HepG2 (cell line): ENCODE data around the gene MACROH2A1. TPM values are rescaled to one million over a fixed set of nuclear protein-coding genes. Genes with fewer than 3 reads are reported as not detected.

ENCODE experiments used
- ATAC-seq: fragments of 200-7000 bp; cut with Tn5 transposase; 3 replicates; pipeline ENCODE4 v1.9.1; 2020; ENCODE audit warnings: mild to moderate bottlenecking, moderate library complexity
- BruUV-seq: library from RNA; stranded (reverse); fragments of 400-500 nt; replicated peaks from 2 replicates; lab custom pipeline; 2021; lab: Mats Ljungman, UMichigan
- CTCF ChIA-PET: fragments of 300-600 bp; formaldehyde crosslinking; extraction: SDS; loops from one replicate; lab custom pipeline; 2021; ENCODE audit warnings: low total read pairs, inconsistent platforms, low intra/inter-chr PET ratio; lab: Yijun Ruan, JAX
- POLR2A ChIA-PET: fragments of 350-600 bp; sonication (Branson Sonifier 250); formaldehyde crosslinking; loops from one replicate; lab custom pipeline; 2020; ENCODE audit warnings: antibody characterized with exemption, inconsistent platforms; lab: Yijun Ruan, JAX
- DNase-seq: peaks from one replicate; pipeline ENCODE4 v3.0.0-alpha.2; 2015; ENCODE audit warnings: low spot score
- FAIRE-seq: peaks from 3 replicates; lab custom pipeline; 2011; peaks lifted over from hg19 to GRCh38; lab: Jason Lieb, UNC
- H2AFZ ChIP-seq: one replicate; pipeline ENCODE4 v1.6.1; 2011; ENCODE audit warnings: low read length, inconsistent platforms
- H3K27ac ChIP-seq: fragments of 300-600 bp; 3 replicates; pipeline ENCODE4 v1.8.0; 2011; ENCODE audit warnings: mixed run types, mild to moderate bottlenecking, mixed read lengths, low read length, inconsistent platforms; ENCODE audit not compliant: insufficient read depth; ENCODE audit errors: extremely low read length
- H3K27me3 ChIP-seq, 2 experiments: fragments of 200-600 bp in 1 of 2; 2 replicates in 1 of 2; 3 replicates in 1 of 2; pipeline versions ENCODE4 v1.6.0 to v1.8.0; 2011; ENCODE audit warnings: low read length in 2 of 2, mild to moderate bottlenecking in 2 of 2, moderate library complexity in 2 of 2, inconsistent platforms in 1 of 2; ENCODE audit not compliant: insufficient read depth in 2 of 2, control insufficient read depth in 1 of 2
- H3K36me3 ChIP-seq, 2 experiments: fragments of 200-600 bp in 1 of 2; replicated peaks in 1 of 2; 2 replicates in 1 of 2; 3 replicates in 1 of 2; pipeline versions ENCODE4 v1.5.1 to v1.8.0; 2011; ENCODE audit warnings: low read length in 2 of 2, inconsistent platforms in 1 of 2; ENCODE audit not compliant: insufficient read depth in 2 of 2, control insufficient read depth in 1 of 2
- H3K4me1 ChIP-seq: 2 replicates; pipeline ENCODE4 v1.5.1; 2012; ENCODE audit warnings: low read length, inconsistent platforms; ENCODE audit not compliant: insufficient read depth
- H3K4me2 ChIP-seq: 2 replicates; pipeline ENCODE4 v1.6.0; 2011; ENCODE audit warnings: low read depth, low read length, inconsistent platforms
- H3K4me3 ChIP-seq, 3 experiments: fragments of 200-600 bp in 1 of 3; sonication (generic), shearing (Covaris generic) in 1 of 3; replicated peaks in 1 of 3; 2 replicates each; pipeline ENCODE4 v1.5.1; 2011 to 2016; ENCODE audit warnings: low read length in 3 of 3, inconsistent platforms in 2 of 3, low read depth in 2 of 3, mild to moderate bottlenecking in 2 of 3, control low read depth in 1 of 3, mixed read lengths in 1 of 3; ENCODE audit not compliant: insufficient read depth in 1 of 3
- H3K79me2 ChIP-seq: one replicate; pipeline ENCODE4 v1.6.1; 2011; ENCODE audit warnings: low read length, inconsistent platforms; ENCODE audit not compliant: insufficient read depth
- H3K9ac ChIP-seq: 2 replicates; pipeline ENCODE4 v1.6.0; 2011; ENCODE audit warnings: mild to moderate bottlenecking, low read depth, low read length, inconsistent platforms; ENCODE audit not compliant: insufficient read depth
- H3K9me3 ChIP-seq: 2 replicates; pipeline ENCODE4 v1.5.1; 2012; ENCODE audit warnings: mild to moderate bottlenecking, low read length
- H4K20me1 ChIP-seq: 2 replicates; pipeline ENCODE4 v1.6.0; 2011; ENCODE audit warnings: inconsistent platforms, mild to moderate bottlenecking, low read length, moderate library complexity; ENCODE audit not compliant: insufficient read depth
- PAXIP1 ChIP-seq: sonication (generic); formaldehyde crosslinking; conservative IDR thresholded peaks from 2 replicates; pipeline ENCODE4 v1.4.0; 2020; ENCODE audit warnings: mild to moderate bottlenecking, missing genetic modification reagents, moderate library complexity
- ZBTB26 ChIP-seq: IDR thresholded peaks from 2 replicates; pipeline ENCODE4 v1.6.1; 2016; ENCODE audit warnings: missing compliant biosample characterization, missing genetic modification reagents, borderline replicate concordance
- ZNF749 ChIP-seq: sonication (generic); formaldehyde crosslinking; IDR thresholded peaks from 2 replicates; pipeline ENCODE4 v1.8.0; 2022; ENCODE audit warnings: mild to moderate bottlenecking, missing genetic modification reagents, moderate library complexity, borderline replicate concordance
- WGBS: methylation state at CpG from one replicate; pipeline ENCODE4 v1.1.6; 2017; ENCODE audit warnings: low lambda C conversion rate; 5-methylcytosine and 5-hydroxymethylcytosine counted together
- in situ Hi-C: cut with HindIII; loops from 2 replicates; pipeline ENCODE4 v1.10.0; 2017; ENCODE audit warnings: low pct_unique_long_range_greater_than_20kb; ENCODE audit not compliant: extremely low pct_ligation_motif_present
- intact Hi-C: fragments of 100-400 bp; cut with micrococcal nuclease; formaldehyde crosslinking; loops from one replicate; pipeline ENCODE4 v1.10.0; 2022; ENCODE audit not compliant: unreplicated experiment
- polyA plus RNA-seq, 8 experiments: library from polyadenylated mRNA; depleted of rRNA in 3 of 8; stranded (reverse) in 7 of 8; unstranded in 1 of 8; fragments of >200 nt; fragmentation: Illumina TruSeq in 4 of 8; extraction: Trizol in 4 of 8; gene quantifications; 2 replicates each; pipeline versions ENCODE4 v1.2.1 to v1.2.3, GENCODE V29; 2011 to 2016; ENCODE audit warnings: low read depth in 4 of 8, missing spikeins in 1 of 8, mixed read lengths in 1 of 8; ENCODE audit not compliant: insufficient read depth in 1 of 8
- total RNA-seq, 5 experiments: library from RNA; depleted of rRNA; stranded (reverse); fragments of >200 nt; fragmentation: Illumina TruSeq; extraction: Trizol; gene quantifications; 2 replicates each; pipeline ENCODE4 v1.2.3, GENCODE V29; 2016; ENCODE audit warnings: low read depth in 1 of 5

The MACROH2A1 gene
- total and polyA plus RNA-seq, 2 of the 13 experiments (the other 11 are each of a cell fraction or from before 2014, with no cell fraction given) = 69.1 to 158 TPM

GRCh38 chr5:135318924-135319323 is 80.1 kb downstream of the MACROH2A1 start:
- Histone ChIP-seq H2AFZ (no peak overlapping the region), H3K4me3 (no peak overlapping the region), H3K9me3 (no peaks in the 10 kb centered on the region), H3K4me1 (peaks cover 36% of the 10 kb centered on the region), H4K20me1 (no peaks in the 10 kb centered on the region), H3K36me3 (no peaks in the 10 kb centered on the region), H3K27ac (no peak overlapping the region), H3K9ac (no peak overlapping the region), H3K4me2 (no peak overlapping the region), H3K79me2 (no peaks in the 10 kb centered on the region), H3K27me3 (no peaks in the 10 kb centered on the region)
- POLR2A ChIA-PET = no interaction called here
- intact Hi-C loops = no loop called here
- no peak for ATAC-seq
- CTCF ChIA-PET = no interaction called here
- WGBS = 89% methylated on average over 1 of the region's 1 CpG
- BruUV-seq = no TSS peak
- in situ Hi-C loops = no loop called here
- DNase-seq = no peak
- no peak for FAIRE-seq
- no peak for TF ChIP-seq ZNF749
- no peak for TF ChIP-seq ZBTB26 (CRISPR knock-in tag)
- TF ChIP-seq PAXIP1 (CRISPR knock-in tag) = no peak
